ENCODE data around the gene MGP.

MGP gene

DNA sequence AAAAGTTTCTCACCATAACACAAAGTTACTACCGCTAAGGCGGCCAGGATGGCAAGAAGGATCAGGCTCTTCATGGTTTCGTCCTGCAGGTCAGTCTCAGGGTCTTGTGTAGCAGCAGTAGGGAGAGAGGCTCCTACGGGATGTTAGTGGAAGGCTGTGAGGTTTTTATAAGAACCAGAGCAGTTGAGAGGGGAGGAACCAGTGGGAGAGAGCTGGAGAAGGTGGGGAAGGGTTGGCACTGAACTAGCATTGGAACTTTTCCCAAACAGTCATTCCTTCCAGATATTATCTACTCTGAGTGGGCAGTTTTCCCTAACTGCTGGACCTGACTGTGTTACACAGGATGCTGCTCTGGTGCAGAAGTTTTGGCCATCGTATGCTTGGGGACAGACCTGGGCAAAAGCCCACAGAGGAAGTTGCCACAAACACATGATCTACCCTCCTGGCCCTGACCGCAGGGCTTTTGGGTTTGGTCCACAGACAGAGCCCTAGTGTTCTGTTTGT, at the start of gene MGP:
TSS of gene MGP (minus strand) at position 137 of the 504 bp plus-strand sequence. CDS start at position 74, 63 bp downstream.
- no peak for DNase-seq

DNA sequence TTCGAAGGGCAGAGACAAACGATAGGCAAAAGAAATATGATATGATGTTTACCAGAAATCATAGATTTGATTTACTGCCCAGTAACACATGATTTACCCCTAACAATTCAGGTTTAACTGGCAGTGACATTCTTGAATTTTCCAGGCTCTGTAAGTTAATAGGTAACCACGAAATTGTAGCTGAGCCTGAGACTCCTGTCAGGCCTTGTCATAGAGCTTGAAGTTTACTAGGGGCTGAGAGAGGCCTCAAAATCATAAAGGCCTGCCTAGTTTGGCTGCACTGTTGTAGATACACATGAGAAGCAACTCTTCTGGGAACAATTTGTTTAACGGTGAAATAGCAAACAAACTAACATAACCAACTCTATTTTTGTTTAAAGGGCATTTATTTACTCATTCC, 49.4 kb upstream of the MGP start:
- DNase-seq: no peak

DNA sequence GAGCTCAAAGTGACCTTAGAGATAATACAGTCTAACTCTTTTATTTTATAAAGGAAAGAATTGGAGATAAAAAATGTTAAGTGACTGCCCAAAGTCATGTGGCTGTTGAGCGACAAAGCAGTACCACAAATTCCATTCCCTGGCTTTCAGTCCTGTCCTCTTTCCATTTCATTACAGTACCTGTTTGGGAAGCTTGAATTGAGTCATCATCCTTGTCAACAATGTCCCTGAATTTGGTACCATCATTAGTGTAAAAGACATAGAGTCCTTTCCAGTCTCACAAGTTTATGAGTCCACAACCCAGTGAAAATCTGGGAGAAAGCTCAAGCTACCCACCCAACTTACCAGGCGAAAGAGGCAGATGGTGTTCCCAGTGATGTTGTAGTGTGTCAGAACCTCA, 48.9 kb upstream of the MGP start:
- no peak for DNase-seq

DNA sequence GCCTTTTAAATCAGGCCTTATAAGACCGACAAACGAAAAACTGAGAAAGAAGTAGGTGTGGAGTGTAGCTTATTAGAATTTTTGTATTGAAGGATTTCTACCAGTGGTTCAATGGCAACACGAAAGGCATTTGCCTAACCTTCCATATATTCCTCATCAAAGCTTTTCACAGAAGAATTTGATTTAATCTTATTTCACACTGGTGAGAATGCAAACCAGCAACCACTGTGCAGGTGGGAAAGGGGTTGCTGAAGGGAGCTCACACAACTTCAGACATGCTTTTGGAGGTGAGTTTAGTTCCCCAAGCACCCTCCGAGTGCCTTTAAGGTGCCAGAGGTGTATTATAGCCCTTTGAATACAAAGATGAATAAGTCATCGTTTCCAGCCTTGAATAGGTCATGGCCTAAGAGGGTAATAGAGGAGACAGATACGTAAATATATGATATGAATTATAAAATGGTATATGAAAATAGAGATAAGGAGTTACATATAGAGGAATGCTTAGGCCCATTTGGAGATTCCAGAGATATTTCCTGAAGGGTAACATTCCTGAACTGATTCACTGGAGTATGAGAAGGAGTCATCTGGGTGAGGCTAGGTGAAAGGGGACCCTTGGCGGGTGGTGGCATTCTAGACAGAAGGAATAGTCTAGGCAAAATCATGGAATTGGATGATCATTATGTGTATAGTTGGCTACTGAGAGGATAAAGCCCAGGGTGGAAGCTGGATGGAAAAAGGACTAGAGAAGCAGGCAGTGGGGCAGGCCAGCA, 46.3 kb upstream of the MGP start:
- DNase-seq: no peak

DNA sequence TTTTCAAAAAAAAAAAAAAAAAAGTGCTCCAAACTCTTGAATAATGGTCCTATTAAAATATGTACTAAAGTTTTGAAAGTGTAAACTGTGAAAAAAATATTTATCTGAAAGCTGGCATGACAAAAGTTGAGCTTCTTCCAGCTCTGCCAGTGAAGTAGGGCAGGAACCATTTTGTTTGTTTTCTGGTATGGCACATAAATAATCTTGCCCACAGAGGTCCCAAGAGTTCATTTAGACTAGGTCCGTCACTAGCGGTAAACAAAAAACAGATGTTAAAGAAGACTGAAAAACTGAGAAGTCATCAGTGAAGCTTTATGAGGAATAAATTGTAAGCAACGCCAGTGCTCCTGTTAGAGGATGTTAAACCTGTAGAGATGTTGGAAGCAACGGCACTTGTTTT, 45.7 kb upstream of the MGP start:
- no peak for DNase-seq

DNA sequence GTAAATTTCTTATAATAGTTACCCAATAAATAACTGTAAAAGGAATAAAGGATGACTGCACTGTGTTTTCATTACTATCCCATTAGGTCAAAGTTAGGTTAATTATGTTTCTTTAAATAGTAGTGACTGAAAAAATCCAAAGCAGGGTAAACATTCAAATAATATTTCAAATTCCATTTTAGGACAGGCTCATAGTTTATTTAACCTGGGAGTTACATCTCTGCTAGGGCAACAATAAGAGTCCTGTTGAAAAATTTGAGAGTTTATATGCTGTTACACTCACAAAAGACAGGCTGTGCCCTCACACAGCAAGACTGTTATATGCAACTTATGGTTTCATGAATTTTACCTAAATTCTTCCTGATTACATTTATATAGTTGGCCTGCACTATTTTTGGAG, 44.6 kb upstream of the MGP start:
- no peak for DNase-seq

DNA sequence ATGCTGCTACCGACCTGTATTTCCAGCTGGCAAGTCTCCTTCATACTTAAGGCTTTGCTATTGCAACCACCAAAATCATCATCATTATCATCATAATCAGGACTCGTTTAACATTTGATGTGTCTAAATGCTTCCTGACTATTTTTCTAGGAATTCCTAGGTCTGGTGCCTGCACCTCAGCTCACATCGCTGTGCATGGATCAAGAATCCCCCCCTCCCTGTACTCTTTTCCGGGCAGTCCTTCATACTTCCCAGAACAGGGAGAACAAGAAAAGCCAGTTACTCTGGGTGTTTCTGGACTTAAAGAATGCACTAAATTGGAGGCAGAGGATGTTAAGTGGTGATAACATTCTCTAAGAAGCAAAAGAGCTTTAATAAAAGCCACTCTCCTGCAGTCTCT, 43.3 kb upstream of the MGP start:
- DNase-seq: no peak

DNA sequence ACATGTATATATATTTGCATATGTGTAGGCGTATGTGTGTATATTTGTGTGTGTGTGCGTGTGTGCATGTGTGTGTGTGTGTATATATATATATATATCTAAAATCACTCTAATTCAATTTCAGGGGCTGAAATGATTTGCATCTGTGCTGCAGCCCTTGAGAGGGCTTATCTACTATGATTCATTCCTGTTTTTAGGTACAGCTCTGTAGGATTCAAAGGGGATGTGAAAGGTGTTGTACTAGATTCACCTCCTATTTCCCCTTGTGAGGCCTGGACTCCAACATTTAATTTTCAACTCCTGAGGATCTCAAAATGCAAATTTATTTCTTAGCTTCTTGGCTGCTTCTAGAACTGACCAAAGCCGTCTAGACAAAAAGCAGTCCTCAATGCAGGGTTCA, 41.6 kb upstream of the MGP start:
- DNase-seq: no peak

DNA sequence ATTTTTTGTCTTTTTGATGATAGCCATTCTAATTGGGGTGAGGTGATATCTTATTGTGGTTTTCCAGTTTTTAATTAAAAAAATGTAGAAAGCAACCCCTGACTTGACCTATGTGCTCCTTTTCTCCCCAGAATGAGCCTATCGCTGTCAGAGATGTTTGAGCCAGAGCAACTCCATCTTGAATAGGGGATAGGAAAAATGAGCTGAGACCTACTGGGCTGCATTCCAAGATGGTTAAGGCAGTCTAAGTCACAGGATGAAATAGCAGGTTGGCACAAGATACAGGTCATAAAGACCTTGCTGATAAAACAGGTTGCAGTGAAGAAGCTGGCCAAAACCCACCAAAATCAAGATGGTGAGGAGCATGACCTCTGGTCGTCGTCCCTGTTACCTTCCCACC, 38.9 kb upstream of the MGP start:
- no peak for DNase-seq

DNA sequence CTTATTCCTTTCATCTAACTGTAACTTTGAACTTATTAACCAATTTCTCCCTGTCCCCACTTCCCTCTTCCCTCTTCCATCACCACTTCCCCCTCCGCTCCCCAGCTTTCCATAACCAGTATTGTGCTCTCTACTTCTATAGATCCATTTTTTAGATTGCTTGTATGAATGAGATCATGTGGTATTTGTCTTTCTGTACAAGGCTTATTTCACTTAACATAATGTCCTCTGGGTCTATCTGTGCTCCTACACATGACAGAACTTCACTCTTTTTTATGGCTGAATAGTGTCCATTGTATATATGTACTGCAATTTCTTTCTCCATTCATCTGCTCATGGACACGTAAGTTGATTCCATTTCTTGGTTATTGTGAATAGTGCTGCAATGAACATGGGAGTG, 38.3 kb upstream of the MGP start:
- no peak for DNase-seq

DNA sequence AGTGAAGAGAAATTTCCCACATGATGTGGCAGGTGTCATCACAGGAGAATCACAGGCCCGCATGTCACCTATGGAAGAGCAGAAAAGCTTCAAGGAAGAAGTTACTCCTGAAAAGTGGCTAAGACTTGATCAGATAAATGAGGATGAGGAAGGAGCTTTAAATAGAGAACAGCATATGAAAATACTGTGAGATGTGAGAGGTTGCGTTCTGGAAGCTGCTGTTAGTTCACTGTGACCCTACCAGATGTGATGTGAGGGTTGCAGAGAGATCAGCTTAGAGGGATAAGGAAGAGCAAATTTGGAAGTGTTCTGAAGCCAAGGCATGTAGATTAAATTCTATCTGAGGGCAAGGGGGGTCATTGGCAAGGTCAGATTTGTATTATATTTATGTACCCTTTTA, 35.6 kb upstream of the MGP start:
- no peak for DNase-seq

DNA sequence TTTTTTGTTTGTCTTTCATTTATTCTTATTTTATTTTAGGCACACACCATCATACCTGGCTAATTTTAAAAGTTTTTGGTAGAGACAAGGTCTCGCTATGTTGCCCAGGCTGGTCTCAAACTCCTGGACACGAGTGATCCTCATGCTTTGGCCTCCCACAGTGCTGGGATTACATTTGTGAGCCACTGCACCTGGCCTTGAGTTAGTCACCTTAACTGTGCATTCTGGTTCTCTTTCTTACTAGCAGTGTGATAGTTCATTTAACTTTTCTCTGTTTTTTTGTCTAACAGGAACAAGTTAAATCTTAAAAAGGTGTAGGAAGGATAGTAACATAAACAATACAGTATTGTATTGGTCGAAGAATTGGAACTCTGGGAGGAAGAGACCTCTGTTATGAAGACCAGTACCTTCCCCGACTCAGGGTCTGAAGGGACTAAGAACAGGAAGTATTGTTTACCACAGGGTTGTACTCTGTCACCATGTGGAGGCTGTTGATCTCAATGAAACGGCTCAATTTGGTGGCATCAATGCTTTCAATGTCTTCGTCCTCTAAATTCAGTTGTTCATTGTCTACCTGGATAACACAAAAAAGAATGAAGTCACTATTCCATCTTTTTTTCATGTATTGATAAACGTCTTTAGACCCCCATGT, 34.9 kb upstream of the MGP start:
- no peak for DNase-seq

DNA sequence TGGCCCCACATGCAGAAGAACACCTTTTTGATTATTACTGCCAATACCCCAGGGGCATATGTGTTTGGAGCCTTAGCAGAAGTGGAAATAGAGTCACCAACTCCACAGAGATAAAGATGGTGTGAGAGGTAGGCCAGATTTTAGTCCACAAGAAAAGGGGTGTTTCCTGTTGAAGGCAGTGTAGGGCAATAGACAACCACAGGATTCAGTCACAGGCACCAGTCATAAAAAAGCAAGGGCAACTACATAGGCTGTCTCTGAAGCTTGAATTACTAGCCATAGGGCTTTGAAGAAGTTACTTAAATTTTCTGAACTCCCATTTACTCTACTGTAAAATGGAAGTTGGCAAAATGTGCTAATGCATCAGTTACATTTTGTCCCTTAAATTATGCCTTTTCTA, 33.8 kb upstream of the MGP start:
- no peak for DNase-seq

DNA sequence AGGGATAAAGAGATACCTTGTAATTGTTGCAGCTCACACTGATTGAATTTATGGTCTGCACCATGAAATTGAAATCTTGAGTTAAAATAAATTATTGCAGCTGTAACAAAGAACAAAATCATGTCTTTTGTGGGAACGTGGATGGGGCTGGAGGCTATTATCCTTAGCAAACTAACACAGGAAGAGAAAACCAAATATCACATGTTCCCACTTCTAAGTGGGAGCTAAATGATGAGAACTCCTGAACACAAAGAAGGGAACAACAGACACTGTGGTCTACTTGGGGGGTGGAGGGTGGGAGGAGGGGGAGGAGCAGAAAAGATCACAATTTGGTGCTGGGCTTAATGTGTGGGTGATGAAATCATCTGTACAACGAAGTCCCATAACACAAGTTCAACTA, 30.1 kb upstream of the MGP start:
- no peak for DNase-seq

DNA sequence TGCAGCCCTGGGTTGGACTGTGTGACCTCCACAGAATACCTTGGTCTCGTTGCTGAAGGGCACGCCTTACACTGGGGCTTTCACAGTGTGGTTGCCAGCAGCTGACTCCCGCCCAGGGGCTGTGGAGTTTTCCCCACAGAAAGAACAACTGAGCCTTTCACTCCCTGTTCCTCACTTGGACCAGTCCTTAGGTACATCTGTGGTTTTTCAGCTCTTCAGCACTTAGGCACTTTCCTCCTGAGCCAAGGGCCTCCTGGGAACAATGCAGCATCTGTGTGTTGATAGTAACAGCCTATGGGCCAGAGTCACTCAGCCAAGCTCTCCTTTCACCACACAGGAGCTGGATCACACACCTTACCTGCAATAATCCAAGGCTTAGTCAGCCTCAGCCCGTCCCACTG, 27.7 kb upstream of the MGP start:
- no peak for DNase-seq

DNA sequence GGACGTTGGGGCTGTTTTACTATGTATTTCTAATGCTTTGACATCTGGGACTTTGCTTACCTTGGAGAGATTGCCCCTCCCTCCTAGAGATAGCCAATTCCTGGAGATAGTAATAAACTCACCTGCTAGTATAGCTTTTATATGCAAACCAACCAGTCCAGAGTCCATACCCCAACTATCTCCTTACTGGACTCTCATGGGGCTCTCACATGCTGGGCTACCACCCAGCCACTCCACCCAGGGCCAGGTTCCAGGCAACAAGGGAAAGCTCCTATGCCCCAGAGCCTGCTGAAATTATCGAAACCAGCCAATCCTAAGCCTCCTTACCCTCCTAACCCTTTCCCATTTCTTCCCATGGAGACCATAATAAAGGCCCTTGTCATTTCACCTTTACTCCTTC, 25.5 kb upstream of the MGP start:
- DNase-seq: no peak

DNA sequence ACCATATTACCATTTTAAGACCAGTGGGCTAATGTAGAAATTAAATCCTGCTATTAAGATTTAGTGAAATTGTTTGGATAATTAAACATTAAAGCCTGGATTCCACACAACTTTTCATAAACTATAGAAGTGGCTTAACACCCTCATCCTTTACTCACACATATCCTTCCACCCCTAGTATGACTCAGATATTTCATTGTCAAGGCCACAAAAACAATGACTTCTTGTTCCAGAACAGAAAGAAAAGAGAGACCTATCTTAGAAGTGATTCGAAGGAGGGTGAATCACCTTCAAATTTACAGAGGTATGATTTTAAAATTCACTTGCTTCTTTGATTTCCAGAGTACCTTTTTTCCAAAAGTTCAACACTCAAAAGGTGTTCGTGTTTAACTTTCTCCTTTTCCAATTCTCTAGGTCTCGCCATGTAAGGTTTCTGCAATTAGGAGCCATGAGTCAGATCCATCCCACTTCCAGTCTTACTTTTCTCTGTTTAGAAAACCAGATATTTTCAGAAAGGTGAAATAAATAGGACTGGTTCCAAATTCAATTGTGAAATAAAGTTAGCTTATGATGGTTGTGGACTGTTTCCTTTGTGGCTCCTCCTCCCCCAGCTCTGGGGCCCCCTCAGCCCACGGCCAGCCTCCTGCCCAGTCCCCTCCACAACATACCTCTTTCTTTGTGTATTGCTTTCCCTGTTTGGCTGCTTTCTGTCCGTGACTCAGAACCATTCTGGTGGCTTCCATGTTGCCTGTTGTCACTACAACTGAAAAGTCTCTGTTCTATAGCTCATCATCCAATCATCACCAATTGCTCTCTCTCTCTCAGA, 24.6 kb upstream of the MGP start:
- peak; percentile 11 for DNase-seq

DNA sequence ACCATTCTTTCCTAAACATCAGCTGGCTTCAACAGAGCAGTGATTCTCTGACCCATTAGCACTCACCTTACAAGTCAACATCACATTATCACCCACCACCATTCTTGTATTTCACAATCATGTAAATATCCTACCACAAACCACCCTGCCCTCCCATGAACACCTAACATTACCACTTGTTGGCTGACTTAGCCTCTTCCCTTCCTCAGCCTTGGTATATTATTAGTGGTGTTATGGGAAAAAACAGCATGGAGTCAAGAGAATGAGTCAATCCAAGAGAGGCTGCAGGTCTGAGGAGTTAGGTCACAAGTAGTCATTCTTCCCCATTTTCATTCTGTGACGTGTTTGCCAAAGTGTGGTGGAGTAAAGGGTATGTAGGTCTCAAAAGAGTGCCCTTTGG, 22.3 kb upstream of the MGP start:
- DNase-seq: no peak

DNA sequence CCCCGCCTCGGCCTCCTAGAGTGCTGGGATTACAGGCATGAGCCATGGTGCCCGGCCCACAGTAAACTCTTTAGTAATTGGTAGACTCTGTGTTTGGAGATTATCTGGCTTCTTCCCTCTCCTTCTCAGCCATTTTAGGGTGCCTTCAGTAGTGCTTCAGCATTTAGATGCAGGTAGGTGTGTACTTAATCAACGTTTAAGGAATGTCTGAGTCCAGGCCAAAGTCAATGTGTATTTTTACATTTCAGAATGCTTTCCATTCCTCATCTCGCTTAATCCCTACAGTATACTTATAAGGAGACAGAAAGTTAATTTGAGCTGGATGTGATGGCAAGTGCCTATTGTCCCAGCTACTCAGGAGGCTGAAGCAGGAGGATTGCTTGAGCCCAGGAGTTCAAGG, 20.5 kb upstream of the MGP start:
- no peak for DNase-seq

DNA sequence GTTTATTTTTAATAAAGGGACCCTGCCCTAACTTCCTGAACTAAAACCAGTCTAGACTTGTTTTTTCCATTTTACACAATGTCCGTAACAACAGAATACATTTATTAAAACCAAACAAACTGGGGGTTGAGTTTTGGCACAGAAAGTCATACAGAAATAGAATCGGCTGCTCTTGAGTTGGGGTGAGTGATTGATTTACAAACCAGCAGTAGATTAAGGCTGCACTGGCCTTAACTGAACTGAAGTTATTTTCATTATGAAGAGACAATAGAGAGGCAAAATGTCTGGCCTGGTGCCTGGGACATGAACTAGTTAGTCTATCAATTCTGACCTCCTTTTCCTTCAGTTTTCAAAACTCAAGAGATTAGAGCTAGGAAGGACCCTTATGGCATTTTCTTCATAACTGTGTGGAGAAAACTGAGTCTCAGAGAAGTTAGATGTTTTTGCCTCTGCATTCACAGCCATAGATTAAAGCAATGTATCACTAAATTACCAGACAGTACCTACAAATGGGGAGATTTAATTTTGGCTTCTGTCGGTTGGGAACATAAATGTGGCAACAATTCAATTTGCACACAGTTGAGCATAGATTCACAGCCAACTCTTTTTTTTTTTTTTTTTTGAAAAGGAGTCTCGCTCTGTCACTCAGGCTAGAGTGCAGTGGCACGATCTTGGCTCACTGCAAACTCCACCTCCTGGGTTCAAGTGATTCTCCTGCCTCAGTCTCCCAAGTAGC, 19.8 kb upstream of the MGP start:
- no peak for DNase-seq

DNA sequence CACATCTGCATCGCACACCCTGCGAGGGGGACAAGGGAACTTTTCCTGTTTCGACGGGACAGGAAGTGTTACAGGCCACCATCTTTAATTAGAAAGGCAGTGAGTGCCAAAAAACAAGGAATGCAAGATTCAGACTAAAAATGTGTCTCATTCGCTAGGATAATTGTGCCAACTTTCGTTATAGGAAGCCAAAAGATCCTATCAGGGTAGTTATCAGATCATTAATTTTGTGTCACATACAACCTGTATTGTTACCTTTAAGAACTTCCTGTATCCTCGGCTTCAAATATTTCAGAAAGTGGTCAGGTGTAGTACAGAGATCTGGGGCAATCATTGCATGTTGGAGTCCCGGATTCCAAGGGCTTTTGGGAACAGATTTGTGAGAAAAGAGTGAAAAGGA, 19.2 kb upstream of the MGP start:
- no peak for DNase-seq

DNA sequence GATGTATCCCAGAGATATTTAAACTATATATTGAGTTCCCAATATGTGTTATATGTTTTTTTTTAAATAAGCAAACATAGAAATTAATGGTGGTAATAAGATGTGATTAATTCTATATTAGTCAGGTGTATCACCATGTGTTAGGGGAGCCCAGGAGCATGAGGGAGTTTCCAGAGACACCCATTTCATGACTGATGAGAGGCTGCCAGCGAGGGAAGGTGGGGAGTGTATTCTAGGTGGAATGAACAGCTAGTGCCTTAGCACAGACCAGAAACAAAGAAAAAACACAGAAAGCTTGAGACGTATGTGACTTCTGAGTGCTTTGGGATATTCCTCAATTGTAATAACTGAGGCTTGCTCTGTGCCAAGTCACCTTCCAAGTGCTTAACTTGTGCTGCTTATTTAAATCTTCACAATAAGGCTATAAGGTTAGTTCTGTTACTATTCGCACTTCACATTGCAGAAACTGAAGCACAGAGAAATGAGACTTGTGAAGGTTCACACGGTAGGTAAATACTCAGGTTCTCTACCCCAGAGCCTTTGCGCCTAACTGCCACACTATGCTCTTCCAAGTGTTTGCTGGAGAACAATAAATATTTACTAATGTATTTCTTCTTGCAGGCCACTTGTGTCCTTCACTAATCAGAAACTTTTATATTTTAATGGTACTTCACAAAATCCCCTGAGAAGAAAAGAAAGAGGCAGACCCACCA, 17.9 kb upstream of the MGP start:
- no peak for DNase-seq
